C4-2B (cell line): Measurements from ENCODE around the gene GRAPL.
"Not testable (repeated sequence)": the region's sequence is repeated elsewhere in the genome, so short reads cannot be mapped to it uniquely, and the experiment has no call there.

ENCODE experiments used
- H3K27ac ChIP-seq: fragments of 450-650 bp; 2 replicates; pipeline ENCODE4 v1.5.1; 2017

GRAPL gene

GRCh38 chr17:19136138-19136537, 8.7 kb downstream of the GRAPL start:
- not testable (repeated sequence) for H3K27ac ChIP-seq

DNA sequence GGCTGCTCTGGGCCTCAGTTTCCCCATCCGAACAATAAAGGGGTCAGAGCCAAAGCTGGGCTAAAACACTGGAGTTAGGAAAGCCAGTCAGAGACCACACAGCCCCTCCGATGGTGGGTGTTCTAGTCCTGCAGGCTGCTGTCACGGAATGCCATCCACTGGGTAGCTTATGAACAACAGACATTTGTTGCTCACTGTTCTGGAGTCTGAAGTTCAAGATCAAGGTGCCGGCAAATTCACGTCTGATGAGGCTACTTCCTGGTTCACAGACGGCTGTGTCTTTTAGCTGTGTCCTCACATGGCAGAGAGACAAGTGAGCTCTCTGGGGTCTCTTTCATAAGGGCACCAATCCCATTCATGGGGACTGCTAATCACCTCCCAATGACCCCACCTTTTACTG, 9.2 kb downstream of the GRAPL start:
- not testable (repeated sequence) for H3K27ac ChIP-seq

- not testable (repeated sequence) for H3K27ac ChIP-seq
Measured at GRCh38 chr17:19137959-19138358, 10.6 kb downstream of the GRAPL start.

DNA sequence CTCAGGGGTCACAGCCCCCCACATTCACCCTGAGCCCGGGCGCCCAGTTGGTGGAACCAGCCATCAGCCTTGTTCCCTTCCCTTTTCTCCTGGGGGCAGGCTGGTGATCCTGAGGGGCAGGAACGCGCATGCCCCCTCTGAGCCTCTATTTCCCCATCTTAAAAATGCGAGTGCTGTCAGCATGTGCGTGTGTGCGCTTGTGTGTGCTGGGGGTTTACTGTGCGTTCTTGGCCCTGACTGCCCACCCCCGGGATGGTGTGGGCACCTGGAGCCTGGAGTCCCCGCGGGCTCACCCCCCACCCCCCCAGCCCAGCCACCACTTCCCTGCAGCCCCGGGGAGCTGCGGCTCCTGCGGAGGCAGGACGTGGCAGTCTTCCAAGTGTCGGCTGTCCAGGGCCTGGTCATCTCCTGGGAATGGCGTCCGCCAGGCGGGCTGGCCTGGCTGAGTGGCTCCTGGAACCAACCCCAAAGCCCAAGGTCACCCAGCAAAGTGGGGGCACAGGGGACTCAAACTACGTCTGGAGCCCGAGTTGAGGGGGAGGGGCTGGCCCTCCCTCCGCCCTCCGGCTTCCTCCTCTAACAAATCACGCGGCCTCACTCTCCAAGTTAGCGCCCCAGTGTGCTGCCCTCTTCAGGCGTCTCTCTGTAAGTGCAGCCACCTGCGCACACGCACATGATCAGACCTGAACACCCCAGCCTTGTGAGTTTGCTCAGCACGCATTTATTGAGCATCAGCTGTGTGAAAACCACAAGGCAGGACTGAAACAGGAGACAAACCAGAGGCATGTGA, 14.2 kb downstream of the GRAPL start:
- not testable (repeated sequence) for H3K27ac ChIP-seq

GRCh38 chr17:19142419-19142818, 15.0 kb downstream of the GRAPL start:
- not testable (repeated sequence) for H3K27ac ChIP-seq

- H3K27ac ChIP-seq, result not testable (repeated sequence)
Measured at GRCh38 chr17:19143097-19143777, 15.8 kb downstream of the GRAPL start.

GRCh38 chr17:19144373-19144772, 17.0 kb downstream of the GRAPL start:
- H3K27ac ChIP-seq, result not testable (repeated sequence)

GRCh38 chr17:19145471-19145870, 18.1 kb downstream of the GRAPL start:
- not testable (repeated sequence) for H3K27ac ChIP-seq

GRCh38 chr17:19150678-19151615, 23.6 kb downstream of the GRAPL start:
- H3K27ac ChIP-seq, result not testable (repeated sequence)

- not testable (repeated sequence) for H3K27ac ChIP-seq
Measured at GRCh38 chr17:19157628-19158027, 30.2 kb downstream of the GRAPL start.

- H3K27ac ChIP-seq, result not testable (repeated sequence)
Measured at GRCh38 chr17:19158478-19158877, 31.1 kb downstream of the GRAPL start.

DNA sequence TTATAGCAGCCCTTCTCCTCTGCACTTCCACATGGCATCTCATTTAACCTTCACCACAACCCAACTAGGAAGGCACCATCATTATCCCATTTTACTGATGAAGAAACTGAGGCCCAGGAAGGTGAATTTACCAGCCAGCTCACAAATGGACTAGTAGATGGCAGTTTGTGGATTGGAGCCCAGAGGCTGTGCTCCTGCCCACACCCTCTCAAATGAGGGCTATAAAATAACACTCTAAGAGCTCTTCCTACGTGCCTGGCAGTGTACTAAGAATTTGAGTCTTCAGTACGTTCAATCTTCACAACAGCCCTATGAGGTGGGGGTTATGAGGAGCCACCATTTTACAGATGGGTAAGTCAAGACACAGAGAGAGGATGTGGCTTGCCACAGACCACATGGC, 31.5 kb downstream of the GRAPL start:
- H3K27ac ChIP-seq, result not testable (repeated sequence)

DNA sequence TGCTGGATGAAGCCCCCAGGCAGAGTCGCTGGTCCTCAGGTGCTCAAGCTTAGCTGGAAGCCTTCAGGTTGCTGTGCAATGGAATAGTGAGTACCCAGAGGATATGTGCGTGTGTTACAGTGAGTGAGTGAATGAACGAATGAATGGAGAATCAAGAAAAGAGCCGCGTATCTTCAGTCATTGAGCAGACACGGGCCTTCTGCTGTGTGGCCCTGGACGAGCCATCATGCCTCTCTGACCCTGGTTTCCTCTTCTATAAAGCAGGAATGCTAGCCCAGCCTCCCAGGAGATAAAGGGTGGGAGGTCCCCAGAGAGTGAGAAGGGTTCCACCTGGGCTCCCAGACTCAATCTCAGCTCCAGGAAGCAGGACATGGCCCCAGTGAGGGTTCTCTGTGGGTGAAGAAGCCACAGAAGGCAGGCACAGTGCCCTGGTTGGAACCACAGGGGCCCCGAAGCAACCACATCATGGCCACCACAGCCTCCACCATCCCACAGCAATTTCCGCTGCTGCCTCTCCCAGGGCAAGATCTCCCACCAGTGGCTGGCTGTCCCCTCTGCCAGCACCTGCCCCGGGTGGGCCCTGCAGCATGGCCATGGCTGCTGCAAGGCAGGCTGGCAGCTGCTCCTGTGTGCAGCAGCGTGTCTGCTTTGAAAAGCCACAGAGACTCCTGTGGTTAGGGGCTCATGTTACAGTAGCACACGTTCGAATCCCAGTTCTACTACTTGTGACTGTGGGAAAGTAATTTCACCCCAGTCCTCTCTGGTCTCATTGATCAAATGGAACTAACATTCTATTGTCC, 34.1 kb downstream of the GRAPL start:
- not testable (repeated sequence) for H3K27ac ChIP-seq

GRCh38 chr17:19162384-19163216, 35.2 kb downstream of the GRAPL start:
- not testable (repeated sequence) for H3K27ac ChIP-seq

- not testable (repeated sequence) for H3K27ac ChIP-seq
Measured at GRCh38 chr17:19174422-19174821, 47.0 kb downstream of the GRAPL start.

GRCh38 chr17:19175410-19175809, 48.0 kb downstream of the GRAPL start:
- not testable (repeated sequence) for H3K27ac ChIP-seq

- H3K27ac ChIP-seq, result not testable (repeated sequence)
Measured at GRCh38 chr17:19181040-19181875, 53.9 kb downstream of the GRAPL start.

- not testable (repeated sequence) for H3K27ac ChIP-seq
Measured at GRCh38 chr17:19187883-19188869, 60.8 kb downstream of the GRAPL start.
